GM19193 (cell line): ENCODE data around the gene ITPRIPL1.

Experiments
- POLR2A ChIP-seq: IDR thresholded peaks from 4 replicates; pipeline ENCODE4 v1.6.1; 2011; ENCODE audit not compliant: insufficient read depth, insufficient read length; ENCODE audit errors: extremely low read depth

Gene ITPRIPL1

DNA sequence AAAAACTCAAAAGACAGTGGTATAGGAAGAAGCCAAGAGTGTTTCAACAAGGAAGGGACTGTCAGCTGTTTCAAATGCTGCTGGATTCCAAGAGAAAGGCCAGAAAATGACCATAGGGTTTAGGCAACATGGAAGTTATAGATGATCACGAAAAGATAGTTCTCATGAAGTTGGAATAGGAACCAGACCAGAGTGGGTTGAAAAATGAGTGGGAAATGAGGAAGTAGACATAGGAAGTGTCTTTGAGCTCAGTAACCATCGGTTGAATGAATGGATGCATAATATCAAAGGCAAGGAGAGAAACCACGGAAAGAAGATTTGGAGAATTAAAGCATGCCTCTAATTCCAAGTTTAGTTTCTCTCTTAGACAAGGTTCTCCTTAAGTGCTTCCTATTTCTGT, 11.8 kb downstream of the ITPRIPL1 start:
- no peak for TF ChIP-seq POLR2A

DNA sequence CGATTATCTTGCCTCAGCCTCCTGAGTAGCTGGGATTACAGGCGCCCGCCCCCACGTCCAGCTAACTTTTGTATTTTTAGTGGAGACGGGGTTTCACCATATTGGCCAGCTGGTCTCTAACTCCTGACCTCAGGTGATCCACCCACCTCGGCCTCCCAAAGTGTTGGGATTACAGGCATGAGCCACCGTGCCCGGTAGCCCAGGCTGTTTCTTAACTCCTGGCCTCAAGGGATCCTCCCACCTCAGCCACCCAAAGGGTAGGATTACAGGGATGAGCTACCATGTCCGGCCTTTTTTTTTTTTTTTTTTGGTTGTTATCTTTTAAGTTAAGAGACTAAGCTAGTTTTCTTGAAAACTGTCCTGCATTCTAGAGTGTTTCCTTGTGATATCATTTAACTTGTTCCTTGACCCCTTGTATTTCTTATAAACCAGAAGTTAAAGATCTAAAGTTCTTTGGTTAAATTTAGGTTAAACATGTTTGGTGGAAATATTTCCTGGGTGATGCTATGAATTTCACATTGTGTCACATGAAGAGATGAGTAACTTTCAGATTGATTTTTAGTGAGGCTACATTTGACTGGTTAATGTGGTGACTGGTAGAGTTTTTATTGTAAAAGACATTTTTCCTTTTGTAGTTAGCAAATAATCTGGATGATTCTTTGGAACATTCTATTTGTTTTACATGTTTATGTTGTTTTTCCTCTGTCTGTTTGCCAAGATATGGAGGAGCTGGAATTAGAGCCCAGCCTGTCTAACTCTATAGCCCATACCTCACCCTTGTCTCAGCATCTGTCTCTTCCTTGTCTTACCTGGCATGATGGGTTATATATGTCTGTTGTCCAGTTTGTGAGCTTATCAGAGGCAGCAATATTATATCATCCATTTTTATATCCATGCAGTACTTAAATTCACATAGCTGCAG, 15.6 kb downstream of the ITPRIPL1 start:
- no peak for TF ChIP-seq POLR2A

DNA sequence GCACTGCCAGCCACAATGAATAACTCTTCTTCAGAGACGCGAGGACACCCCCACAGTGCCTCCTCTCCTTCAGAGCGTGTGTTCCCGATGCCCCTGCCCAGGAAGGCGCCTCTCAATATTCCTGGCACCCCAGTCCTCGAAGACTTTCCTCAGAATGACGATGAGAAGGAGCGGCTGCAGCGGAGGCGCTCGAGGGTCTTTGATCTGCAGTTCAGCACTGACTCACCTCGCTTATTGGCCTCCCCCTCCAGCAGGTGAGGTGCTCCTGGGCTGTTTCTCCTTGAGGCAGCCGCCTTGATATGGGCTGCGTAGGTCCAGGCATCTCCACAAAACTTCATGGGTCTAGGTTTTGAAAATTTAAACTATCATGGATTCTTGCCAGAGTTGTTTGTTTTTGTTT, 16.5 kb downstream of the ITPRIPL1 start:
- TF ChIP-seq POLR2A: no peak

DNA sequence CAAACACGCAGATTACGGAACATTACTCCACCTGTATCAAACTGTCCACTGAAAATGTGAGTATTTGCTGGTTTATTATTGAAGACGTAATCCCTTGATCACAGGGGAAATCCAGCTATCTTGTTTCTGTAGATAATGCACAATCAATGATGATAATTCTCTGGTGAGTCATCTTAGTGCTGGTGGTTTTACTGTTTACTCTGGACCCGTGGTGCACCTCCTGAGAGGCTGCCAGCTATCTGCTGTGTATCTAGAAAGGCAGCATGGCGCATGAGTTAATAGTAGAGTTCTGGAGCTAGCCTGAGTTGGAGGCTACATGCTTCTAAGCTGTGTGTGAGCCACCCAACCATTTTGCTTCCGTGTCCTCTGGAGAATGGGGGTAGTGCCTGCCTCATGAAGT, 17.0 kb downstream of the ITPRIPL1 start:
- TF ChIP-seq POLR2A: no peak

DNA sequence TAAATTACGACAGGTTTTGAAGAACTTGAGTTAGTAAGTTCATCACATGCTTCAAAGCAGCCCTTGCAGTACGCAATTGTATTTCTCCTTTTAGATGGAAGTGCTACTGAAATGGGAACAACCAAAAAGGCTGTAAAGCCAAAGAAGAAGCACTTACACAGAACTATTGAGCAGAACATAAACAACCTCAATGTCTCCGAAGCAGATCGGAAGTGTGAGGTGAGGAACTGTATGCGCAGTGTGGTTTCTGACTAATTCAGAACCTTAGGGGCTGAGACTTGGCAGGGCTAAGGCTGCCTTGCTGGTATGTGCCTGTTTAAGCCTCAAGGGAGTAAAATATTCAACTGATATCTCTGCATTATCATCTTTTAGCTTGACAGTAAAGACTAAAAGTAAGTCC, 18.9 kb downstream of the ITPRIPL1 start:
- no peak for TF ChIP-seq POLR2A

DNA sequence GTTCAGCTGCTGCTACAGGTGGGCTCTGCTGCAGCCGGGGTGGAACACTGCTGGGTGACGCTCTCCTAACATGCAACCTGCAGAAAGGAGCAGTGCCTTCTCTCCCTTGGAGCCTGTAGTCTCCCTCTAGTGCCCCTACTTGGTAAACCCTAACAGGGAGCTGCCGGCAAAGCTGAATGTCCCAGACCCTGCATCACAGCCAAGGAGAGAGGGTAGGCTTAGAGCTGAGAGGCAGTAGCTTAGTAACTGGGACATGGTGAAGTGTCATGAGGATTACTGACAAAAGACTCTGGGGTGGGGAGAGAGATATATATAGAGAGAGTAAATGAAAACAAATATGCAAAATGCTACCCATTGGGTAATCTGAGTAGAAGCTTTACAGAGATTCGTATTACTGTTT, 20.3 kb downstream of the ITPRIPL1 start:
- TF ChIP-seq POLR2A: no peak

DNA sequence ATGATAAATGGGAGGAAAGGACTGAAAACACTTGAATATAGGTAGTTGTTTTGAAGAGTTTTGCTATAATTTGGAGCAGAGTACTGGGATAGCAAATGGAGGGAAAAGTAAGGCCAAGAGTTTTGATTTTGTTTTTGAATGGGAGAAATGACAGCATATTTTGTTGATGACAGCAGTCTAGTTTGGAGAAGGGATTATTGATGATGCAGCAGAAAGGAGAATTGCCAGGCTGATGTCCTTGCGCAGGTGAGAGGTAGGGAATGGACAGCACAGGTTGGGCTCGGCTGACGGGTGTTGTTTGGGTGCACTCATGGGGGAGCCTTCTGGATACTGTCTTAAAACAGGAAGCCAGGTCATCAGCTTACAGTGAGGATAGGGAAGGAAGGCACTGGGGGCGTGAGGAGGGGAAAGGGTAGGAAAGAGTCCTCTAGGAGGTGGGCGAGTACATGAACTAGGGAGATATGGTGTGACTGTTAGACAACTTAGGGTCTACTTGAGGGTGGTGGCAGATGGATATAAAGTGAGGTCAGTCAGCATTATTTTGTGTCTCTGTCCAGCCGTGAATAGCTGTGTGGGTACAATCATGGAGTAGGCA, 20.8 kb downstream of the ITPRIPL1 start:
- TF ChIP-seq POLR2A: no peak

DNA sequence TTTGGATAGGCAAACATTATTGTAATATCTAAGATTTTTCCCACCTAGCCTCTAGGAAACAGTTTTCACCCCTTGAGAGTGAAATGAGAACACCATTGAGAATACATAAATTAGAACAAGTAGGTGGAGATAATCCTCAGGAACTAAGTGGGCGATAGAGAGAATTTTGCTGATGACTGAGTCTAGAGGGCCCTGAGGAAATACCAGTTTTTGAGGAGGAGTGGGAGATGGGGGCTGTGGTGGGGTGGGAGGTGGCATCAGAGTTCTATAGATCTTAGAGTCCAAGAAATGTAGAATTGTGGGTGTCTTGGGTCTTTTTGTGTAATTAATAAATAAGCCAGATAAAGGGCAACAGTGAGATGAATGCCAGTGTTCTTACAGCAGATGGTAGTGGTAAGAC, 22.3 kb downstream of the ITPRIPL1 start:
- TF ChIP-seq POLR2A: no peak

DNA sequence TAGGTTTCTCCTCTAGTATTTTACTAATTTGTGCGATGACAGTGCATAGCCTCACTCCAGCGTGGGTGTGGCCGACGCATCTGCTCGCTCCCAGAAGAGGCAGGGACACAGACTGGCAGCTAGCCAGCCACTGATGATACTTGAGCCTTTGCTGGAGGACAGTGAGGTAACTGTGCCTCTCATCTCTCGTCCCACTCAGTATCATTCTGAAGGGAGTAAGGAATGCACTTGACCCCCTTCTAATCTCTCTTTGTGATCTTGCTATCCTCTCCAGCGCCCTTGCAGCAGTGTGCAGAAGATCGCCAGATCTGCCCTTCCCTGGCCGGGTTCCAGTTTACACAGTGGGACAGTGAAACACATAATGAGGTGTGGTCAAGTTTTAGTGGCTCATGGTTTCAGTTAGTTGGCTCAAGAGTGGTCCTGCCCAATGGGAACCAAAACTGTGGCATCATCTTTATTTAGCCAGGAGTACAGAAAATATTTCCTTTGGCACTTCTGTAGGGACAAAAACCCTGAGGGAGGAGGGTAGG, 28.0 kb downstream of the ITPRIPL1 start:
- TF ChIP-seq POLR2A: no peak

DNA sequence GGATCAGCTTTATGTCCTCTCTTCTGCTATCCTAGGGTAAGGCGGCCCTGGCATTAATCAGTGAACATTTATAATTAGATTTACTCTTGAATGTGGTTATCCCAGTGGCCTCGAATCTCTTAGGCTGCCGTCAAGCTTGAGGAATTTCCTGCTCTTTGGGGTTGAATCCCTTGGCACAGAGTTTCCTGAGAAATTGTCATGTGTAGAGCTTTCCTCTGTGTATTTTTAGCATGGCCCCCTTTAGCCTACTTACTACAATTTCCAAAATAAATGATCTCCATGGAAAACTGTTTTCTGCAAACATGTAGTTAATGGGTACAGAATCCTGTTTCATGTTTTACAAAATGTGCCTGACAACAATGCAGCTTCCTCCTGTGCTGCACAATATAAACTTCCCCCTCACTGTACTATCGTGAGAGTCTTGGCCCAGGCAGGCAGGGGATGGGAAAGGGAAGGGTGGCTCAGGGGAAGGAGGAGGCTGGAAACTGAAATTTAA, 28.5 kb downstream of the ITPRIPL1 start:
- TF ChIP-seq POLR2A: no peak

DNA sequence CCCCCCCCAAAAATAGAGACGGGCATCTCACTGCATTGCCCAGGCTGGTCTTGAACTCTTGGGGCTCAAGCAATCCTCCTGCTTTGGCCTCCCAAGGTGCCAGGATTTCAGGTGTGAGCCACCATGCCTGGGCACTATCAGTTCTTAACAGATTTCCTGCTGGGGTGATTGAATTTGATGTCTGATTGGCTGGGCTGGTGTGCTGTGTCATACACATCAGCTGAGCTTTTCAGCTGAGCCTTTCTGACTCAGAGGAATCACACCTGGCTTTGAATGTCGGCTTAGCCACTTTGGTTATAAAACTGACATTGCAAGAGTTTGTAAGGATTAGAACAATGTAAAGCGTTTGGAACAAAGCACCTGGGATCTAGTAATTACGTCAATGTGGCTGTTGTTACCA, 29.4 kb downstream of the ITPRIPL1 start:
- TF ChIP-seq POLR2A: no peak

DNA sequence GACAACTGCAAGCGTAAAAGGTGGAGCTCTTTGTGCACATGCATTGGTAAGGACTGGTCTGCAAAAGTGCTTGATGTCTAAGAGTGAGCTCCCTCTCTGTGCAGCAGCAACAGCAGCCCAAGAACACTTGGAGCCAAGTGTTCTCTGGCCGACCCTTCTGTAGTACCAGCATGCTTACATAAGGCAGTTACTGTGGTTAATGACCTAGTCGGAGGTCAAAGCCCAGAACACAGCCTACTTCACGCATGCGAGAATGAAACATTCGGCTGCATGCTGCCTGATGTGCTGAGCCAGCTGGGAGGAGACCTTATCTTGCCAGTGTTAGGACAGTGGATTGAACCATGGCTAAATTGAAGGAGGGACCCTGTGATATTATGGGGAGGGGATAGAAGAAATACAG, 31.8 kb downstream of the ITPRIPL1 start:
- TF ChIP-seq POLR2A: no peak

DNA sequence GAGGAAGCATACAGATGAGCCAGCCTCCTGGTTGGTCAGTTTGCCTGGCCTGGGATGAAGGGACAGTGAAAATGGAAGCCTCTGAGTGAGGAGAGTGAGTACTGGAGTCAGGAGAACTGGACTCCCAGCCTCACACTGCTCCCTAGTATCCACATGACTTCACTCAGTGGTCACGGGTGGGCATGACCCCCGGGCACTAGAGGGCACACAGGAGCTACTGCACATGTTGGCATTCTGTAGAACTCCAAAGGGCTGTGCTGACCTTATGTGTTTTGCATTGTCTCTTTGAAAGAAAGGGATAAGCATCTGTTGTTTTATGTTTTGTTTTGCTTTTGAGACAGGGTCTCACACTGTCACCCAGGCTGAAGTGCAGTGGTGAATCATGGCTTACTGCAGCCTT, 34.2 kb downstream of the ITPRIPL1 start:
- no peak for TF ChIP-seq POLR2A

DNA sequence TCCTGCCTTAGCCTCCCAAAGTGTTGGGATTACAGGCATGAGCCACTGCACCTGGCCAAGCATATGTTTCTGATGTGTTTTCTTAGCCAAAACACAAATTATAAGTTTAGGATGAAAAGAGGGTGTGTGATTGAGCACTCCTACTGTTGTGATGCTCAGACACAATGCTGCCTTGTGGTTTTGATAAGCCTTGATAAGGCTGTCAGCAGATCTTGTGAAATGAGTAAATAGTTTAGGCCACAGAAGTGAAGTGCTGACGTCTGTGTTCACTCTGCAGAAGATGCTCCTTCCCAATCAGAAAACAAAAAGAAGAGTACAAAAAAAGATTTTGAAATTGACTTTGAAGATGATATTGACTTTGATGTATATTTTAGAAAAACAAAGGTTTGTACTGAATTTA, 34.7 kb downstream of the ITPRIPL1 start:
- no peak for TF ChIP-seq POLR2A

DNA sequence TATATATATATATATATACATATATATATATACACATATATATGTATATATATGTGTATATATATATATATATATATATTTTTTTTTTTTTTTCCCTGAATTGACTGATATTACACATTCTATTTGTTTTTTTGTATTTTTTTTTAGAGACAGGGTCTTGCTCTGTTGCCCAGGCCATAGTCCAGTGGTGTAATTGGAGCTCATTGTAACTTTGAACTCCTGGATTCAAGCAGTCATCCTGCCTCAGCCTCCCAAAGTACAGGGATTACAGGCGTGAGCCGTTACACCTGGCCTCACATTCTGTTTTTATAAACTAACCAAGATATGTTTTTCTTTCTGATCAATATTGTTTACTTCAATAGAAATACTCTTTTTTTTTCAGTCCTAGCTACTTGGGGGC, 36.6 kb downstream of the ITPRIPL1 start:
- TF ChIP-seq POLR2A: no peak

DNA sequence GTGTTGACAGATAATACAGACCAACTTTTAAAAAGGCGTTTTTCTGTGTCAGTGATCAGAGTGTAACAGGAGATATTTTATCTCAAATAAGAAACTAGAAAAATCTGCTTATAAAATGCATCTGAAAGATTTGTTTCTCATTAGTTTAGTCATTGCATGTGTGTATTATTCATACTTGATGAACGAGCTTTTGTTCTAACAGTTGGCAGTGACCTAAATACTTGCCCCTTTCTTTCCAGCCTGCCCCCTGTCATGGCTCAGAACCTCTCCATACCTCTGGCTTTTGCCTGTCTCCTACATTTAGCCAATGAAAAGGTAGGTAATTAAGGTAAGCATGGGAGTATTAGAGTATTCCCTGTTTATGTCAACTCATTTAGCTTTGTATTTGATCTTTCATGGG, 44.1 kb downstream of the ITPRIPL1 start:
- TF ChIP-seq POLR2A: no peak
